ENCODE measurements around the gene GFI1.
"Not testable (repeated sequence)": the region's sequence is repeated elsewhere in the genome, so short reads cannot be mapped to it uniquely, and the experiment has no call there.

Gene GFI1

DNA sequence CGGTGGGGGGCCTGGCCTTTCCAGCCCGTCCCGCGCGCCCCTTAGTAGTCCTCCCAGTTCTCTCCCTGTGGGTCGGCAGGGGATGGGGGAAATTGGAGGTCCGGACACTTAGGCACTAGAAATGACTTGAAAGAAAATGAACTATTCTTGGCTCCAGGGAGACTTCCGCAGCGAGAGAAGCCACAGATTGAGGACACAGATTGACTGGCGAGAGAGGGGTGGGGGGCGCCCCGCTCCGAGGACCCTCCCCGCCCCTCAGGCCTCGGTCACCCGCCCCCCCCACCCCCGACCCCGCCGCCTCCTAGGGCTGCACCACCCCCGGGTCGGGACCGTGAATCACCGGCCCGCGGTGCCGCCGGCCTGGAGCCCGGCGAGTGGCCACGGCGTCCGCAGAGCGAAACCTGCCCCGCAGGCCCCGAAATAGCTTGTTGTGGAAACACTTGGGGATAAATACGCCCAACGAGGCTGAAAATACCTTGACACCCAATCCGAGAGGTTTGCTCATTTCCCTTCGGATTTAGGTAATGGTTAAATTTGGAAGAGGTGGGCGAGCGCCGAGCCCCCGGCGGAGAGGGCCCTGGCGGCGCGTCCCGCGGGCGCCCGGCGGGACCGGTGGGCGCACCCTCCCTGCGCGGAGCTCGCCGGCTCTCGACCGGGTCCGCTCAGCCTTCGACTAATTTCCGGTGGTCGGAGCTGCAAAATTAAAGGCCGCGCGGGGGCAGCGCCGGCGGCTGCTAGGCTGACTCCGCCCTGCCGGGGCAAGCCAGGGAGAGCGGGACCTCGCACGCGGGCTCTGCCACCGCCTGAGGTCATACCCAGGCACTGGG lies at the start of gene GFI1:
TSS of gene GFI1 (minus strand) at position 675 of the 827 bp plus-strand sequence. CDS start 3,438 bp downstream, outside the sequence.
- TF ChIP-seq, protein P1, sequence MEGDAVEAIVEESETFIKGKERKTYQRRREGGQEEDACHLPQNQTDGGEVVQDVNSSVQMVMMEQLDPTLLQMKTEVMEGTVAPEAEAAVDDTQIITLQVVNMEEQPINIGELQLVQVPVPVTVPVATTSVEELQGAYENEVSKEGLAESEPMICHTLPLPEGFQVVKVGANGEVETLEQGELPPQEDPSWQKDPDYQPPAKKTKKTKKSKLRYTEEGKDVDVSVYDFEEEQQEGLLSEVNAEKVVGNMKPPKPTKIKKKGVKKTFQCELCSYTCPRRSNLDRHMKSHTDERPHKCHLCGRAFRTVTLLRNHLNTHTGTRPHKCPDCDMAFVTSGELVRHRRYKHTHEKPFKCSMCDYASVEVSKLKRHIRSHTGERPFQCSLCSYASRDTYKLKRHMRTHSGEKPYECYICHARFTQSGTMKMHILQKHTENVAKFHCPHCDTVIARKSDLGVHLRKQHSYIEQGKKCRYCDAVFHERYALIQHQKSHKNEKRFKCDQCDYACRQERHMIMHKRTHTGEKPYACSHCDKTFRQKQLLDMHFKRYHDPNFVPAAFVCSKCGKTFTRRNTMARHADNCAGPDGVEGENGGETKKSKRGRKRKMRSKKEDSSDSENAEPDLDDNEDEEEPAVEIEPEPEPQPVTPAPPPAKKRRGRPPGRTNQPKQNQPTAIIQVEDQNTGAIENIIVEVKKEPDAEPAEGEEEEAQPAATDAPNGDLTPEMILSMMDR (IDR thresholded peaks at IDR 0.05; ENCODE audit: low read depth, low read length), result no peak
- peak within 1 kb of the TSS; percentile 47 for H3K4me3 ChIP-seq (ENCODE audit: low read depth, low read length)

DNA sequence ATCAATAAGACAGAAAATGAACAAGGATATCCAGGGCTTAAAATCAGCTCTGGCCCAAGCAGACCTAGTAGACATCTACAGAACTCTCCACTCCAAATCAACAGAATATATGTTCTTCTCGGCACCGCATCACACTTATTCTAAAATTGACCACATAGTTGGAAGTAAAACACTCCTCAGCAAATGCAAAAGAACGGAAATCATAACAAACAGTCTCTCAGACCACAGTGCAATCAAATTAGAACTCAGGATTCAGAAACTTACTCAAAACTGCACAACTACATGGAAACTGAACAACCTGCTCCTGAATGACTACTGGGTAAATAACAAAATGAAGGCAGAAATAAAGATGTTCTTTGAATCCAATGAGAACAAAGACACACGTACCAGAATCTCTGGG lies 45.6 kb upstream of the GFI1 start:
- not testable (repeated sequence) for H3K4me3 ChIP-seq (ENCODE audit: low read depth, low read length)

DNA sequence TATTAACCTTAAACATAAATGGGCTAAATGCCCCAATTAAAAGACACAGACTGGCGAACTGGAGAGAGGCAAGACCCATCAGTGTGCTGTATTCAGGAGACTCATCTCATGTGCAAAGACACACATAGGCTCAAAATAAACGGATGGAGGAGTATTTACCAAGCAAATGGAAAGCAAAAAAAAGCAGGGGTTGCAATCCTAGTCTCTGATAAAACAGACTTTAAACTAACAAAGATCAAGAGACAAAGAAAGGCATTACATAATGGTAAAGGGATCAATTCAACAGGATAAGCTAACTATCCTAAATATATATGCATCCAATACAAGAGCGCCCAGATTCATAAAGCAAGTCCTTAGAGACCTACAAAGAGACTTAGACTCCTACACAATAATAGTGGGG lies 45.2 kb upstream of the GFI1 start:
- not testable (repeated sequence) for H3K4me3 ChIP-seq (ENCODE audit: low read depth, low read length)

DNA sequence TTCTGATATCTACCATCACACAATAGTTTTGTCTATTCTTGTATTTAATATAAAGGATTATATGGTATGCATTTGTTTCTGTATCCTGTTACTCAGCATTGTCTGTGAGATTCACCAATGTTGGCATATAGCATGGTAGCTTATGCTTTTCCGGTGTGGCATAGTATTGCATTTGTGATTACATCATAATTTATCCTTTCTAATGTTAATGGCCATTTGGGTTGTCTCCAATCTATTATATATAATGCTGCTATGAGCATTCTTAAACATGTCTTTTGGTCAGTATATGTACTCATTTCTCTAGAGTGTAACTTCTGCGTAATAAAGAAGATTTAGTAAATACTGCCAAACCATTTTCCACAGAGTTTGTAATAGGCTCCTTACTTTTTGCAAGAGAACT lies 40.9 kb upstream of the GFI1 start:
- TF ChIP-seq, protein P1 (IDR thresholded peaks at IDR 0.05; ENCODE audit: low read depth, low read length), result no peak
- no peak overlapping the region for H3K4me3 ChIP-seq (ENCODE audit: low read depth, low read length)

DNA sequence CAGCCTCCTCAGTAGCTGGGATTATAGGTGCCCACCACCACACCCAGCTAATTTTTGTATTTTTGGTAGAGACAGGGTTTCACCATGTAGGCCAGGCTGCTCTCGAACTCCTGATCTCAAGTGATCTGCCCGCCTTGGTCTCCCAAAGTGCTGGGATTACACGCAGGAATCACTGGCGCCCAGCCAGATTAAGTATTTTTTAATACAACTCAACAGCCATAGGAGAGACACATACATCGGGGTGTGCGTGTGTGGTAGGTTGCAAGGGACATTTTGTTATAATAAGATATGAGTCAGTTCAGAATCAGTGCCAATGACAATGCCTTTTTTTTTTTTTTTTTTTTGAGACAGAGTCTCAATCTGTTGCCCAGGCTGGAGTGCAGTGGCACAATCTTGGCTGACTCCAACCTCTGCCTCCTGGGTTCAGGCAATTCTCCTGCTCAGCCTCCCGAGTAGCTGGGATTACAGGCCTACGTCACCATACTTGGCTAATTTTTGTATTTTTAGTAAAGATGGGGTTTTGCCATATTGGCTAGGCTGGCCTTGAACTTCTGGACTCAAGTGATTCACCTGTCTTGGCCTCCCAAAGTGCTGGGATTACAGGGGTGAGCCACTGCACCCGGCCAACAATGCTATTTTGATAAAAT lies 38.3 kb upstream of the GFI1 start:
- not testable (repeated sequence) for H3K4me3 ChIP-seq (ENCODE audit: low read depth, low read length)

DNA sequence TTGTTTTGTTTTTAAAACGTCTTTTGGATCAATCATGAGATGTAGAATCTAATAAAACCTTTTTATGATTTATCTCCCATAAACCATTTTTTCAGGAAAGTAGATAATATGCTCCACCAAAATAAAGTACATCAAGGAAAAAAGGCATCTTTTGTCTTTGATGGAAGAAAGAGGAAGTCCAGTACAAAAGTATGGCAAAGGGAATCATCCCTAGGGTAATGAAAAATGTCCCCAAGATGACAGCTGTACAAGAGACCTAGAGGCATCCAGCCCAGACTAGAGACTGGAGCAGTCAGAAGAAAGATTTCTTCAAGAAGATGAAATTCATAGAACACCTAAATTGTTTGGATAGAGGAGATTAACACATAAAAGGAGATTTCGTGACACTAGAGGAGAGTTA lies 32.3 kb upstream of the GFI1 start:
- TF ChIP-seq, protein P1 (IDR thresholded peaks at IDR 0.05; ENCODE audit: low read depth, low read length), result no peak

DNA sequence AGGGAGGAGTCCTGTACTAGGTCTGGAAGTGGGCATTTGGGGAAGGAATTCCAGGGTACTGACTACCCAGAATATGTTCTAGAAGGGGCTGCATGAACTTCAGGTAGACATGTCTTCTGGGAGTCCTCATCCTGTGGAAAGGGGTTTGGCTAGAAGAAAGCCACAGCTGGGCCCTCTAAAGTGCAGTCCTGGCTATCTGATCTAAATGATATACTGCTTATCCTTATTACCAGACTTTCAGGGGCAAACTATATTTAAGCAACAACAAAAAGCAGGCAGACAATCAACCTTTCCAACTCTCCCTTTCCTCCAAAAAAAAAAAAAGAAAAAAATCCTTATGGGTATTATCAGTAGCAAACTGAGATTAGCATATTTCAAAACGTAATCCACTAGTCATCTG lies 29.8 kb upstream of the GFI1 start:
- H3K4me3 ChIP-seq (ENCODE audit: low read depth, low read length), result no peak overlapping the region
- TF ChIP-seq, protein P1 (IDR thresholded peaks at IDR 0.05; ENCODE audit: low read depth, low read length), result no peak

More for the DNA sequence above, 32.3 kb upstream of the GFI1 start:
- no peak overlapping the region for H3K4me3 ChIP-seq (ENCODE audit: low read depth, low read length)

DNA sequence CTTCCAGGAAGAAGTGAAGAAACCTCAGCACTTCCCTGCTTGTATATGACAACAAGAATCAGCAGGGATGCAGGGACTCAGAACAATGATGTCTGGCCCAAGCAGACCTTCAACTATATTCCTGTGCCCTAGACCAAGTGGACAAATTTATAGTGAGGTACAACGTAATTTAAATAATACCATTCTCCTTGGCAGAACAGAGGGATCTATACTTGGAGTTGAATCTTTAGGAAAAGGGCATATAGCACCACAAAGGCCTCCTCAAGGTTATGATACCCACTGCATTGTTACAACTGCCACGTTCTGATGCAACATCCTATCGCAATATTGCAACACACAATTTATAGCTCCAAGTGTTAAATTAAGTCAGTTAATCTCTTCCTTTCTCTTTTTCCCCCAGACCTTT lies 29.1 kb upstream of the GFI1 start:
- TF ChIP-seq, protein P1 (IDR thresholded peaks at IDR 0.05; ENCODE audit: low read depth, low read length), result no peak
- no peak overlapping the region for H3K4me3 ChIP-seq (ENCODE audit: low read depth, low read length)

DNA sequence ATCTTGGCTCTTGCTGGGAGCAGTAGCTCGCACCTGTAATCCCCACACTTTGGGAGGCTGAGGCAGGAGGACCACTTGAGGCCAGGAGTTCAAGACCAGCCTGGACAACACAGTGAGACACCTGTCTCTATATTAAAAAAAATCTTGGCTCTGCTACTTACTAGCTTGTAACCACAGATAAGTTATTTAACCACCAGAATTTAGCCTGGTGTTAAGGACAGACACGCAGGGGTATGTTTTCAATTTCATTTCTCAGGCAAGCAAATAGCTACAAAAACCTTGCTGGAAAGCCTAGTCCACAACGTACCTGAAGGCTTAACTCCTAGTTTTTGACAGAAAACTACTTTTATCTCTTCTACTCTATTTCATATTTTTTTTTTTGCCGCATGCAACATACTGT lies 24.8 kb upstream of the GFI1 start:
- H3K4me3 ChIP-seq (ENCODE audit: low read depth, low read length), result no peak overlapping the region
- TF ChIP-seq, protein P1 (IDR thresholded peaks at IDR 0.05; ENCODE audit: low read depth, low read length), result no peak
